GM12878 (cell line): ENCODE data around the gene SLX9. TPM values are rescaled to one million over a fixed set of nuclear protein-coding genes. Genes with fewer than 3 reads are reported as not detected.

Source experiments
- ATAC-seq: fragments of 200-7000 bp; cut with Tn5 transposase; 3 replicates; pipeline ENCODE4 v1.9.1; 2020; ENCODE audit warnings: mild to moderate bottlenecking, moderate library complexity
- BruUV-seq: library from RNA; stranded (reverse); fragments of 400-500 nt; replicated peaks from 2 replicates; lab custom pipeline; 2021; lab: Mats Ljungman, UMichigan
- CTCF ChIA-PET: fragments of 300-600 bp; sonication (Branson Sonifier 250); formaldehyde crosslinking; extraction: SDS; loops from one replicate; lab custom pipeline; 2021; ENCODE audit warnings: inconsistent platforms; lab: Yijun Ruan, JAX
- POLR2A ChIA-PET: fragments of 350-600 bp; formaldehyde crosslinking; extraction: SDS; loops from one replicate; lab custom pipeline; 2021; ENCODE audit warnings: inconsistent platforms; lab: Charles Lee
- RAD21 ChIA-PET: fragments of 300-600 bp; sonication (Branson Sonifier 250); formaldehyde crosslinking; loops from one replicate; lab custom pipeline; 2023; ENCODE audit warnings: antibody characterized with exemption; ENCODE audit not compliant: unreplicated experiment; lab: Charles Lee
- SMC1A ChIA-PET: fragments of 300-600 bp; sonication (Branson Sonifier 250); formaldehyde crosslinking; loops from one replicate; lab custom pipeline; 2023; ENCODE audit not compliant: unreplicated experiment, uncharacterized antibody; lab: Charles Lee
- DNase-seq: peaks from one replicate; pipeline ENCODE4 v3.0.0-alpha.2; 2011; ENCODE audit warnings: low read depth, low spot score
- FAIRE-seq: peaks from 3 replicates; lab custom pipeline; 2011; peaks lifted over from hg19 to GRCh38; lab: Jason Lieb, UNC
- H2AFZ ChIP-seq: 2 replicates; pipeline ENCODE4 v1.6.0; 2011; ENCODE audit warnings: low read depth, low read length, control low read depth; ENCODE audit not compliant: control insufficient read depth
- H3K27ac ChIP-seq: 2 replicates; pipeline ENCODE4 v1.5.1; 2011; ENCODE audit warnings: control low read depth; ENCODE audit not compliant: control insufficient read depth, insufficient read depth
- H3K27me3 ChIP-seq, 2 experiments: replicated peaks in 1 of 2; 2 replicates each; pipeline versions ENCODE4 v1.6.0 to v1.6.1; 2011; ENCODE audit warnings: low read length in 1 of 2; ENCODE audit not compliant: control insufficient read depth in 2 of 2, insufficient read depth in 2 of 2
- H3K36me3 ChIP-seq, 2 experiments: 2 replicates each; pipeline ENCODE4 v1.5.1; 2011; ENCODE audit warnings: low read length in 1 of 2; ENCODE audit not compliant: control insufficient read depth in 2 of 2, insufficient read depth in 2 of 2
- H3K4me1 ChIP-seq: 2 replicates; pipeline ENCODE4 v1.6.1; 2011; ENCODE audit warnings: mild to moderate bottlenecking, low read length, moderate library complexity, mixed read lengths; ENCODE audit not compliant: control insufficient read depth, insufficient read depth
- H3K4me2 ChIP-seq: 2 replicates; pipeline ENCODE4 v1.6.0; 2011; ENCODE audit warnings: control low read depth; ENCODE audit not compliant: control insufficient read depth, insufficient read depth
- H3K4me3 ChIP-seq: fragments of 200-600 bp; sonication (generic); 2 replicates; pipeline ENCODE4 v1.5.1; 2016
- H3K79me2 ChIP-seq: 2 replicates; pipeline ENCODE4 v1.6.0; 2011; ENCODE audit warnings: low read length; ENCODE audit not compliant: control insufficient read depth, insufficient read depth
- H3K9ac ChIP-seq: 2 replicates; pipeline ENCODE4 v1.8.0; 2011; ENCODE audit warnings: low read length, control low read depth, mixed read lengths; ENCODE audit not compliant: control insufficient read depth, insufficient read depth
- H3K9me3 ChIP-seq: replicated peaks from 3 replicates; pipeline ENCODE4 v1.5.1; 2011; ENCODE audit warnings: mild to moderate bottlenecking, low read length; ENCODE audit not compliant: control insufficient read depth, insufficient read depth
- H4K20me1 ChIP-seq: 2 replicates; pipeline ENCODE4 v1.6.0; 2011; ENCODE audit not compliant: control insufficient read depth, insufficient read depth
- FOS ChIP-seq: IDR thresholded peaks from 3 replicates; pipeline ENCODE4 v1.6.1; 2011; ENCODE audit warnings: borderline replicate concordance; ENCODE audit not compliant: insufficient read length; ENCODE audit errors: extremely low read depth
- IKZF1 ChIP-seq: fragments of 450-650 bp; conservative IDR thresholded peaks from 2 replicates; pipeline ENCODE4 v1.6.1; 2017; ENCODE audit warnings: antibody characterized with exemption, mild to moderate bottlenecking
- POU2F2 ChIP-seq: IDR thresholded peaks from 3 replicates; pipeline ENCODE4 v1.6.1; 2011; ENCODE audit warnings: low read depth, mild to moderate bottlenecking, low read length, borderline replicate concordance
- RAD51 ChIP-seq: fragments of 450-650 bp; IDR thresholded peaks from 2 replicates; pipeline ENCODE4 v1.6.1; 2016; ENCODE audit warnings: moderate library complexity, mild to moderate bottlenecking, inconsistent platforms
- SIX5 ChIP-seq: IDR thresholded peaks from 2 replicates; pipeline ENCODE4 v1.6.1; 2011; ENCODE audit warnings: mild to moderate bottlenecking, low read depth, low read length, moderate library complexity; ENCODE audit not compliant: severe bottlenecking
- SP1 ChIP-seq: IDR thresholded peaks from one replicate; pipeline ENCODE4 v1.6.1; 2011; ENCODE audit warnings: low read depth, low read length
- WRNIP1 ChIP-seq: IDR thresholded peaks from 2 replicates; pipeline ENCODE4 v1.6.1; 2011; ENCODE audit warnings: low read depth, low read length, improper control_type of control experiment, borderline replicate concordance
- YY1 ChIP-seq: IDR thresholded peaks from 2 replicates; pipeline ENCODE4 v1.6.1; 2011; ENCODE audit warnings: low read depth, mild to moderate bottlenecking, low read length
- ZBED1 ChIP-seq: IDR thresholded peaks from 2 replicates; pipeline ENCODE4 v1.6.1; 2016; ENCODE audit warnings: borderline replicate concordance
- ZNF207 ChIP-seq: fragments of 450-650 bp; IDR thresholded peaks from 2 replicates; pipeline ENCODE4 v1.6.1; 2014; ENCODE audit warnings: antibody characterized with exemption, mild to moderate bottlenecking, borderline replicate concordance
- WGBS: methylation state at CpG from one replicate; pipeline ENCODE4 v1.1.6; 2016; ENCODE audit warnings: low lambda C conversion rate; ENCODE audit not compliant: insufficient replicate concordance, insufficient coverage; ENCODE audit errors: missing lambda C conversion rate; 5-methylcytosine and 5-hydroxymethylcytosine counted together
- in situ Hi-C: fragments of 300-500 bp; cut with MboI; formaldehyde crosslinking; loops from 9 replicates; pipeline ENCODE4 v1.14.3; 2018; ENCODE audit warnings: mixed read lengths
- intact Hi-C: fragments of 100-400 bp; cut with micrococcal nuclease; formaldehyde crosslinking; loops from one replicate; pipeline ENCODE4 v1.14.2; 2022; ENCODE audit not compliant: unreplicated experiment
- polyA plus RNA-seq, 11 experiments: library from polyadenylated mRNA; depleted of rRNA in 4 of 11; unstranded in 6 of 11; stranded (reverse) in 5 of 11; fragments of >200 nt; fragmentation: Nextera tagmentation in 4 of 11; fragmentation: Illumina TruSeq in 1 of 11; extraction: Ambion mirVana in 4 of 11; extraction: Trizol in 1 of 11; gene quantifications; 1 replicate in 1 of 11; 2 replicates in 10 of 11; pipeline versions ENCODE4 v1.2.1 to v1.2.3, GENCODE V29; 2011 to 2016; ENCODE audit warnings: inconsistent platforms in 2 of 11, missing spikeins in 2 of 11, low read depth in 1 of 11
- total RNA-seq, 4 experiments: library from RNA; depleted of rRNA in 3 of 4; stranded (reverse); fragments of >200 nt in 3 of 4; fragmentation: Illumina TruSeq in 1 of 4; extraction: Trizol in 1 of 4; gene quantifications; 2 replicates each; pipeline versions ENCODE4 v1.2.1 to v1.2.3, GENCODE V29; 2013 to 2021
- TF ChIP-seq, protein P1 (sequence below): IDR thresholded peaks from 2 replicates; pipeline ENCODE4 v1.6.1; 2012; ENCODE audit warnings: low read length, inconsistent platforms

Gene SLX9
- total and polyA plus RNA-seq, 10 of the 15 experiments (the other 5 are each of a cell fraction or from before 2014, with no cell fraction given) = 0.69 to 81.3 (median 33.9) TPM

DNA sequence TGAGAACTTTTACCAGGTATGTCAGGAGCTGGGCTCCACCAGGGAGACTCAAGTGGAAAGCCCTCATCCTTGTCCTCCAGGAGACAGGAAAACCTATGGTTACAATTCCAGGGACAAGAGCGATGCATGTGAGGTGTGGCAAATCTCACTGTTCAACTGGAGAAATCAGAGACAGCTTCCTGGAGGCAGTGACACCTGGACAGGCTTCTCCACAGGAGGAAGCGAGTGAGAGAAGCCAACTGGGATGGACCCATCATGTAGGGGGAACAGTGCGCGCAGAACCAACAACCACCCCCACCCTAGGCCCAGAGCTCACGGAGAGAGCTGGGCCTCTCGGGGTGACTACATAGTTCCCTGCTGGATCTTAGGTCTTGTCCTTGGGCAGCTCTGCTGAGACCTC is 5.6 kb upstream of the SLX9 start:
- no peak for FAIRE-seq
- H3K36me3 ChIP-seq = peaks cover 1 to 4% of the 10 kb centered on the region in 2 experiments; a peak in 2 of 4 replicates
- ATAC-seq = no peak
- intact Hi-C loops (loop anchor here (5.0 kb wide), 2 partner anchors 117 to 132 kb away; partner anchors contain the start of genes SUMO3 and UBE2G2), in situ Hi-C loops (loop anchor here (10.0 kb wide), 1 partner anchor 49 kb away; no protein-coding TSS in a partner anchor)
- TF ChIP-seq SIX5 (no peak), POU2F2 (no peak), IKZF1 (no peak), YY1 (no peak), ZNF207 (no peak), WRNIP1 (no peak), ZBED1 (no peak), RAD51 (no peak), FOS (no peak), SP1 (no peak)
- TF ChIP-seq, protein P1, sequence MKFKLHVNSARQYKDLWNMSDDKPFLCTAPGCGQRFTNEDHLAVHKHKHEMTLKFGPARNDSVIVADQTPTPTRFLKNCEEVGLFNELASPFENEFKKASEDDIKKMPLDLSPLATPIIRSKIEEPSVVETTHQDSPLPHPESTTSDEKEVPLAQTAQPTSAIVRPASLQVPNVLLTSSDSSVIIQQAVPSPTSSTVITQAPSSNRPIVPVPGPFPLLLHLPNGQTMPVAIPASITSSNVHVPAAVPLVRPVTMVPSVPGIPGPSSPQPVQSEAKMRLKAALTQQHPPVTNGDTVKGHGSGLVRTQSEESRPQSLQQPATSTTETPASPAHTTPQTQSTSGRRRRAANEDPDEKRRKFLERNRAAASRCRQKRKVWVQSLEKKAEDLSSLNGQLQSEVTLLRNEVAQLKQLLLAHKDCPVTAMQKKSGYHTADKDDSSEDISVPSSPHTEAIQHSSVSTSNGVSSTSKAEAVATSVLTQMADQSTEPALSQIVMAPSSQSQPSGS = no peak
- WGBS = 98% methylated on average over 6 of the region's 6 CpGs
- H3K79me2 ChIP-seq = peaks cover 17% of the 10 kb centered on the region
- H3K4me1 ChIP-seq = peaks cover 24% of the 10 kb centered on the region
- POLR2A ChIA-PET = interaction anchor here (0.6 to 0.9 kb wide), 2 partner anchors 9 to 203 kb away, joined by 3 to 5 read pairs; no protein-coding TSS in a partner anchor
- no peak overlapping the region for H3K27ac ChIP-seq
- SMC1A ChIA-PET = interaction anchor here (1.0 to 6.2 kb wide), 5 partner anchors 11 to 141 kb away, joined by 3 to 56 read pairs (median 5); partner anchors contain the start of gene UBE2G2
- BruUV-seq = no TSS peak
- no peaks in the 10 kb centered on the region for H3K27me3 ChIP-seq
- CTCF ChIA-PET = interaction anchor here (1.1 to 6.1 kb wide), 9 partner anchors 16 to 424 kb away, joined by 3 to 80 read pairs (median 6); partner anchors contain the start of gene UBE2G2
- H3K9me3 ChIP-seq = no peaks in the 10 kb centered on the region
- H4K20me1 ChIP-seq = peaks cover 6% of the 10 kb centered on the region; the same call in 1 of the 2 replicates
- no peak for DNase-seq
- RAD21 ChIA-PET = interaction anchor here (0.7 to 1.3 kb wide), 4 partner anchors 41 to 141 kb away, joined by 3 to 5 read pairs (median 4); partner anchors contain the start of gene PTTG1IP
- no peak overlapping the region for H3K4me3 ChIP-seq
- no peak overlapping the region for H2AFZ ChIP-seq
- H3K9ac ChIP-seq = no peak overlapping the region
- H3K4me2 ChIP-seq = peak overlapping the region; percentile 65; the same call in 1 of the 2 replicates
